HepG2 (cell line): ENCODE data around the gene SEC16A. TPM values are rescaled to one million over a fixed set of nuclear protein-coding genes. Genes with fewer than 3 reads are reported as not detected.
A peak's percentile ranks its signal among the peaks of the same experiment; 100 is the strongest.

ENCODE experiments used
- ATAC-seq: fragments of 200-7000 bp; cut with Tn5 transposase; 3 replicates; pipeline ENCODE4 v1.9.1; 2020; ENCODE audit warnings: mild to moderate bottlenecking, moderate library complexity
- BruUV-seq: library from RNA; stranded (reverse); fragments of 400-500 nt; replicated peaks from 2 replicates; lab custom pipeline; 2021; lab: Mats Ljungman, UMichigan
- CTCF ChIA-PET: fragments of 300-600 bp; formaldehyde crosslinking; extraction: SDS; loops from one replicate; lab custom pipeline; 2021; ENCODE audit warnings: low total read pairs, inconsistent platforms, low intra/inter-chr PET ratio; lab: Yijun Ruan, JAX
- POLR2A ChIA-PET: fragments of 350-600 bp; sonication (Branson Sonifier 250); formaldehyde crosslinking; loops from one replicate; lab custom pipeline; 2020; ENCODE audit warnings: antibody characterized with exemption, inconsistent platforms; lab: Yijun Ruan, JAX
- DNase-seq: peaks from one replicate; pipeline ENCODE4 v3.0.0-alpha.2; 2015; ENCODE audit warnings: low spot score
- FAIRE-seq: peaks from 3 replicates; lab custom pipeline; 2011; peaks lifted over from hg19 to GRCh38; lab: Jason Lieb, UNC
- H2AFZ ChIP-seq: one replicate; pipeline ENCODE4 v1.6.1; 2011; ENCODE audit warnings: low read length, inconsistent platforms
- H3K27ac ChIP-seq: fragments of 300-600 bp; 3 replicates; pipeline ENCODE4 v1.8.0; 2011; ENCODE audit warnings: mixed run types, mild to moderate bottlenecking, mixed read lengths, low read length, inconsistent platforms; ENCODE audit not compliant: insufficient read depth; ENCODE audit errors: extremely low read length
- H3K27me3 ChIP-seq, 2 experiments: fragments of 200-600 bp in 1 of 2; 2 replicates in 1 of 2; 3 replicates in 1 of 2; pipeline versions ENCODE4 v1.6.0 to v1.8.0; 2011; ENCODE audit warnings: low read length in 2 of 2, mild to moderate bottlenecking in 2 of 2, moderate library complexity in 2 of 2, inconsistent platforms in 1 of 2; ENCODE audit not compliant: insufficient read depth in 2 of 2, control insufficient read depth in 1 of 2
- H3K36me3 ChIP-seq, 2 experiments: fragments of 200-600 bp in 1 of 2; replicated peaks in 1 of 2; 2 replicates in 1 of 2; 3 replicates in 1 of 2; pipeline versions ENCODE4 v1.5.1 to v1.8.0; 2011; ENCODE audit warnings: low read length in 2 of 2, inconsistent platforms in 1 of 2; ENCODE audit not compliant: insufficient read depth in 2 of 2, control insufficient read depth in 1 of 2
- H3K4me1 ChIP-seq: 2 replicates; pipeline ENCODE4 v1.5.1; 2012; ENCODE audit warnings: low read length, inconsistent platforms; ENCODE audit not compliant: insufficient read depth
- H3K4me2 ChIP-seq: 2 replicates; pipeline ENCODE4 v1.6.0; 2011; ENCODE audit warnings: low read depth, low read length, inconsistent platforms
- H3K4me3 ChIP-seq, 3 experiments: fragments of 200-600 bp in 1 of 3; sonication (generic), shearing (Covaris generic) in 1 of 3; replicated peaks in 1 of 3; 2 replicates each; pipeline ENCODE4 v1.5.1; 2011 to 2016; ENCODE audit warnings: low read length in 3 of 3, inconsistent platforms in 2 of 3, low read depth in 2 of 3, mild to moderate bottlenecking in 2 of 3, control low read depth in 1 of 3, mixed read lengths in 1 of 3; ENCODE audit not compliant: insufficient read depth in 1 of 3
- H3K79me2 ChIP-seq: one replicate; pipeline ENCODE4 v1.6.1; 2011; ENCODE audit warnings: low read length, inconsistent platforms; ENCODE audit not compliant: insufficient read depth
- H3K9ac ChIP-seq: 2 replicates; pipeline ENCODE4 v1.6.0; 2011; ENCODE audit warnings: mild to moderate bottlenecking, low read depth, low read length, inconsistent platforms; ENCODE audit not compliant: insufficient read depth
- H3K9me3 ChIP-seq: 2 replicates; pipeline ENCODE4 v1.5.1; 2012; ENCODE audit warnings: mild to moderate bottlenecking, low read length
- H4K20me1 ChIP-seq: 2 replicates; pipeline ENCODE4 v1.6.0; 2011; ENCODE audit warnings: inconsistent platforms, mild to moderate bottlenecking, low read length, moderate library complexity; ENCODE audit not compliant: insufficient read depth
- FOXC1 ChIP-seq: sonication (generic); formaldehyde crosslinking; IDR thresholded peaks from 2 replicates; pipeline ENCODE4 v1.8.0; 2022; ENCODE audit warnings: mild to moderate bottlenecking, missing genetic modification reagents, borderline replicate concordance
- ZBTB38 ChIP-seq: sonication (generic); formaldehyde crosslinking; IDR thresholded peaks from 2 replicates; pipeline ENCODE4 v1.5.1; 2020; ENCODE audit warnings: mild to moderate bottlenecking, missing genetic modification reagents
- ZFP41 ChIP-seq: sonication (generic); formaldehyde crosslinking; IDR thresholded peaks from 2 replicates; pipeline ENCODE4 v1.4.0; 2020; ENCODE audit warnings: mild to moderate bottlenecking, missing genetic modification reagents, borderline replicate concordance
- WGBS: methylation state at CpG from one replicate; pipeline ENCODE4 v1.1.6; 2017; ENCODE audit warnings: low lambda C conversion rate; 5-methylcytosine and 5-hydroxymethylcytosine counted together
- in situ Hi-C: cut with HindIII; loops from 2 replicates; pipeline ENCODE4 v1.10.0; 2017; ENCODE audit warnings: low pct_unique_long_range_greater_than_20kb; ENCODE audit not compliant: extremely low pct_ligation_motif_present
- intact Hi-C: fragments of 100-400 bp; cut with micrococcal nuclease; formaldehyde crosslinking; loops from one replicate; pipeline ENCODE4 v1.10.0; 2022; ENCODE audit not compliant: unreplicated experiment
- polyA plus RNA-seq, 8 experiments: library from polyadenylated mRNA; depleted of rRNA in 3 of 8; stranded (reverse) in 7 of 8; unstranded in 1 of 8; fragments of >200 nt; fragmentation: Illumina TruSeq in 4 of 8; extraction: Trizol in 4 of 8; gene quantifications; 2 replicates each; pipeline versions ENCODE4 v1.2.1 to v1.2.3, GENCODE V29; 2011 to 2016; ENCODE audit warnings: low read depth in 4 of 8, missing spikeins in 1 of 8, mixed read lengths in 1 of 8; ENCODE audit not compliant: insufficient read depth in 1 of 8
- total RNA-seq, 5 experiments: library from RNA; depleted of rRNA; stranded (reverse); fragments of >200 nt; fragmentation: Illumina TruSeq; extraction: Trizol; gene quantifications; 2 replicates each; pipeline ENCODE4 v1.2.3, GENCODE V29; 2016; ENCODE audit warnings: low read depth in 1 of 5
- TF ChIP-seq, protein P1 (sequence below): sonication (generic); formaldehyde crosslinking; conservative IDR thresholded peaks from 2 replicates; pipeline ENCODE4 v1.4.0; 2020; ENCODE audit warnings: mild to moderate bottlenecking, missing genetic modification reagents, moderate library complexity

Gene SEC16A
- total and polyA plus RNA-seq, 2 of the 13 experiments (the other 11 are each of a cell fraction or from before 2014, with no cell fraction given): 15.9 to 18.9 TPM

GRCh38 chr9:136443087-136443486, 39.8 kb downstream of the SEC16A start:
- POLR2A ChIA-PET: interaction anchor here (1.1 kb wide), 1 partner anchor 98 kb away, joined by 3 read pairs; no protein-coding TSS in a partner anchor

More at GRCh38 chr9:136443087-136443486, 39.8 kb downstream of the SEC16A start:
- peak overlapping the region; percentile 76 for H3K27ac ChIP-seq
- H3K4me2 ChIP-seq: no peak overlapping the region
- intact Hi-C loops: no loop called here
- peaks cover 10% of the 10 kb centered on the region for H3K79me2 ChIP-seq
- H3K36me3 ChIP-seq: peaks cover 28 to 62% of the 10 kb centered on the region in 2 experiments; a peak in 4 of 5 replicates
- no peak for FAIRE-seq
- no peak overlapping the region for H2AFZ ChIP-seq
- CTCF ChIA-PET: no interaction called here
- no peaks in the 10 kb centered on the region; a peak in 1 of 5 replicates for H3K27me3 ChIP-seq
- no peak for DNase-seq
- H3K4me3 ChIP-seq: no peak overlapping the region
- no peaks in the 10 kb centered on the region for H3K9me3 ChIP-seq
- 0 out of 2 replicates have a peak, but pooled peaks cover 2% of the 10 kb centered on the region for H4K20me1 ChIP-seq
- in situ Hi-C loops: loop anchor here (5.0 kb wide), 1 partner anchor 34 kb away; no protein-coding TSS in a partner anchor
- H3K9ac ChIP-seq: no peak overlapping the region
- no TSS peak for BruUV-seq
- ATAC-seq: no peak
- 96% methylated on average over 15 of the region's 15 CpGs for WGBS
- TF ChIP-seq ZBTB38 (peak; percentile 56; the same call in 1 of the 2 replicates), ZFP41 (CRISPR knock-in tag) (no peak), FOXC1 (CRISPR knock-in tag) (no peak)
- TF ChIP-seq, protein P1, sequence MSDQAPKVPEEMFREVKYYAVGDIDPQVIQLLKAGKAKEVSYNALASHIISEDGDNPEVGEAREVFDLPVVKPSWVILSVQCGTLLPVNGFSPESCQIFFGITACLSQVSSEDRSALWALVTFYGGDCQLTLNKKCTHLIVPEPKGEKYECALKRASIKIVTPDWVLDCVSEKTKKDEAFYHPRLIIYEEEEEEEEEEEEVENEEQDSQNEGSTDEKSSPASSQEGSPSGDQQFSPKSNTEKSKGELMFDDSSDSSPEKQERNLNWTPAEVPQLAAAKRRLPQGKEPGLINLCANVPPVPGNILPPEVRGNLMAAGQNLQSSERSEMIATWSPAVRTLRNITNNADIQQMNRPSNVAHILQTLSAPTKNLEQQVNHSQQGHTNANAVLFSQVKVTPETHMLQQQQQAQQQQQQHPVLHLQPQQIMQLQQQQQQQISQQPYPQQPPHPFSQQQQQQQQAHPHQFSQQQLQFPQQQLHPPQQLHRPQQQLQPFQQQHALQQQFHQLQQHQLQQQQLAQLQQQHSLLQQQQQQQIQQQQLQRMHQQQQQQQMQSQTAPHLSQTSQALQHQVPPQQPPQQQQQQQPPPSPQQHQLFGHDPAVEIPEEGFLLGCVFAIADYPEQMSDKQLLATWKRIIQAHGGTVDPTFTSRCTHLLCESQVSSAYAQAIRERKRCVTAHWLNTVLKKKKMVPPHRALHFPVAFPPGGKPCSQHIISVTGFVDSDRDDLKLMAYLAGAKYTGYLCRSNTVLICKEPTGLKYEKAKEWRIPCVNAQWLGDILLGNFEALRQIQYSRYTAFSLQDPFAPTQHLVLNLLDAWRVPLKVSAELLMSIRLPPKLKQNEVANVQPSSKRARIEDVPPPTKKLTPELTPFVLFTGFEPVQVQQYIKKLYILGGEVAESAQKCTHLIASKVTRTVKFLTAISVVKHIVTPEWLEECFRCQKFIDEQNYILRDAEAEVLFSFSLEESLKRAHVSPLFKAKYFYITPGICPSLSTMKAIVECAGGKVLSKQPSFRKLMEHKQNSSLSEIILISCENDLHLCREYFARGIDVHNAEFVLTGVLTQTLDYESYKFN: no peak
- H3K4me1 ChIP-seq: peaks cover 27% of the 10 kb centered on the region
